ENCODE results near the gene P2RX6.
"Not testable (repeated sequence)": the region's sequence is repeated elsewhere in the genome, so short reads cannot be mapped to it uniquely, and the experiment has no call there.

Gene P2RX6

DNA sequence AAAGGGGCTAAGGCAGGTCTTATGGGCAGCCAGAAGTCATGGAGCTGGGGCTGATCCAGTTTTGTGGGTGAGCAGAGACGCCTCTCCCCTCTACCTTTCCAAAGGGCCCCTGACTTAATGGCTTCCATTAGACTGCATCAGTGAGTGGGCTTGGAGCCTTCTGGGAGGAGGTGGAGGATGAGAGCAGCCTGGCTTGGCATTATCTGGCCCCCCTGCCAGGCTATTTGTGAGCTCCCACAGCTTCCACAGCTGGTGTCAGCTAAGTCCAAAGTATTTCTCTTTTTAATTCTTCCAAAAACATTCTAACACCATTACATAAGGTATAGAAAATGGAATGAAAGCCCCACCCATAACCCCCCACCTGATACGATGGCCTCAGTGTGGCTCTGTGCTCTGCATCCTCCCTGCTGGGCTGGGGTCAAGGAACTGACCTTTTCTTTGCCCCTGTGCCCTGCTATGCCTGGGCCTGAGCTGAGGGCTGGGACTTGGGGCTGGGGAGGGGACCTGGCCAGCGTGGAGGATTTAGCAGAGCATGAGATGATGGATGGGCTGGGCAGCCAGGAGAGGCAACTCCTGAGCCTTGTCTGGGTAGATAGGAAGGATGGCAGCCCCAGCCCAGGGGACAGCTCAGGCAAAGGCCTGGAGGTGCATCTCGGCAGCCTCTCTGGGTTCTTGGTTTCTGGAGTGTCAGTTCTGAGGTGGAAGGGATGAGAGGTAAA is 43.9 kb upstream of the P2RX6 start:
- TF ChIP-seq, protein P1, sequence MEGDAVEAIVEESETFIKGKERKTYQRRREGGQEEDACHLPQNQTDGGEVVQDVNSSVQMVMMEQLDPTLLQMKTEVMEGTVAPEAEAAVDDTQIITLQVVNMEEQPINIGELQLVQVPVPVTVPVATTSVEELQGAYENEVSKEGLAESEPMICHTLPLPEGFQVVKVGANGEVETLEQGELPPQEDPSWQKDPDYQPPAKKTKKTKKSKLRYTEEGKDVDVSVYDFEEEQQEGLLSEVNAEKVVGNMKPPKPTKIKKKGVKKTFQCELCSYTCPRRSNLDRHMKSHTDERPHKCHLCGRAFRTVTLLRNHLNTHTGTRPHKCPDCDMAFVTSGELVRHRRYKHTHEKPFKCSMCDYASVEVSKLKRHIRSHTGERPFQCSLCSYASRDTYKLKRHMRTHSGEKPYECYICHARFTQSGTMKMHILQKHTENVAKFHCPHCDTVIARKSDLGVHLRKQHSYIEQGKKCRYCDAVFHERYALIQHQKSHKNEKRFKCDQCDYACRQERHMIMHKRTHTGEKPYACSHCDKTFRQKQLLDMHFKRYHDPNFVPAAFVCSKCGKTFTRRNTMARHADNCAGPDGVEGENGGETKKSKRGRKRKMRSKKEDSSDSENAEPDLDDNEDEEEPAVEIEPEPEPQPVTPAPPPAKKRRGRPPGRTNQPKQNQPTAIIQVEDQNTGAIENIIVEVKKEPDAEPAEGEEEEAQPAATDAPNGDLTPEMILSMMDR (IDR thresholded peaks at IDR 0.05; ENCODE audit: low read depth, low read length, missing control alignments), result no peak
- no peak for DNase-seq (ENCODE audit: extremely low read depth, low read depth)
- H3K4me3 ChIP-seq (replicated peaks; ENCODE audit: low read depth, low read length), result no peak overlapping the region

DNA sequence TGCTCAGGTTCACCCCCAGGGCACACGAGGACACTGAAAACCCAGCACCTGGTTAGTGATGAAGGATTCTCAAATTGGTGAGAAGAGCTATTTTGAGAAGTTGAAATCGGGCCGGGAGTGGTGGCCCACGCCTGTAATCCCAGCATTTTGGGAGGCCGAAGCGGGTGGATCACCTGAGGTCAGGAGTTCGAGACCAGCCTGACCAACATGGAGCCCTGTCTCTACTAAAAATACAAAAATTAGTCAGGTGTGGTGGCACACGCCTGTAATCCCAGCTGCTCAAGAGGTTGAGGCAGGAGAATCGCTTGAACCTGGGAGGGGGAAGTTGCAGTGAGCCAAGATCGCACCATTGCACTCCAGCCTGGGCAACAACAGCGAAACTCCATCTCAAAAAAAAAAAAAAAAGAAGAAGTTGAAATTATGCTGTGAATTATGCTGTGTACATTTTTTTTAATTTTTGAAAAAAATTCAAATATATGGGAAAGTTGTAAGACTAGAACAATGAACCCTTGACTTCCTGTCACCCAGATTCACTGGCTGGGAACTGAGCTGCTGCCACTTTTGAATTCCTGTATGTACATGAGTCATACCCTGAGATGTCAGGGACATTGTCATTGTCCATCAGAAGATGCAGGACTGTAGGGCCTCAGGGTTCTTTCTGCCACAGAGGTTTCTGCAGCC is 42.8 kb upstream of the P2RX6 start:
- H3K4me3 ChIP-seq (replicated peaks; ENCODE audit: low read depth, low read length); DNase-seq (ENCODE audit: extremely low read depth, low read depth): not testable (repeated sequence)

DNA sequence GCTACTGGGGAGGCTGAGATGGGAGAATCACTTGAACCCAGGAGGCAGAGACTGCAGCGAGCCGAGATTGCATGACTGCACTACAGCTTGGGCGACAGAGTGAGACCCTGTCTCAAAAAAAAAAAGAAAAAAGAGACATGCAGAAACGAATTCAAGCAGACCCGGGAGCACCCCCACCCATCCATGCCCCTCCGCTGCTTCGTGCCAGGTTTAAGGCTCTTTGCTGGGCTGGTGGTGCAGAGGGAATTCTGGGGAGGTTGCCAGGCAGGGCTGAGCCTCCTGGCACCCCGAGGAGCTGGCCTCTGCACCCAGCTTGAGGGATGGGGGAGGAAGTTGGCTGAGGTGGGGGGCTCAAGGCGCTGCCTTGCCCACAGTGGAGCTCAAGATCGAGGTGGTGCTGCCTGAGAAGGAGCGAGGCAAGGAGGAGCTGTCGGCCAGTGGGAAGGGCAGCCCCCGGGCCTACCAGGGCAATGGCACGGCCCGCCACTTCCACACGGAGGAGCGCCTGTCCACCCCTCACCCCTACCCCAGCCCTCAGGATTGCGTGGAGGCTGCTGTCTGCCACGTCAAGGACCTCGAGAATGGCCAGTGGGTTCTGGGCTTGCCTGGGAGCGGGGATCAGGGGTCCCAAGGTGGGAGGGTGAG is 41.9 kb upstream of the P2RX6 start:
- DNase-seq (ENCODE audit: extremely low read depth, low read depth), result no peak
- TF ChIP-seq, protein P1 (IDR thresholded peaks at IDR 0.05; ENCODE audit: low read depth, low read length, missing control alignments), result no peak
- no peak overlapping the region for H3K4me3 ChIP-seq (replicated peaks; ENCODE audit: low read depth, low read length)

DNA sequence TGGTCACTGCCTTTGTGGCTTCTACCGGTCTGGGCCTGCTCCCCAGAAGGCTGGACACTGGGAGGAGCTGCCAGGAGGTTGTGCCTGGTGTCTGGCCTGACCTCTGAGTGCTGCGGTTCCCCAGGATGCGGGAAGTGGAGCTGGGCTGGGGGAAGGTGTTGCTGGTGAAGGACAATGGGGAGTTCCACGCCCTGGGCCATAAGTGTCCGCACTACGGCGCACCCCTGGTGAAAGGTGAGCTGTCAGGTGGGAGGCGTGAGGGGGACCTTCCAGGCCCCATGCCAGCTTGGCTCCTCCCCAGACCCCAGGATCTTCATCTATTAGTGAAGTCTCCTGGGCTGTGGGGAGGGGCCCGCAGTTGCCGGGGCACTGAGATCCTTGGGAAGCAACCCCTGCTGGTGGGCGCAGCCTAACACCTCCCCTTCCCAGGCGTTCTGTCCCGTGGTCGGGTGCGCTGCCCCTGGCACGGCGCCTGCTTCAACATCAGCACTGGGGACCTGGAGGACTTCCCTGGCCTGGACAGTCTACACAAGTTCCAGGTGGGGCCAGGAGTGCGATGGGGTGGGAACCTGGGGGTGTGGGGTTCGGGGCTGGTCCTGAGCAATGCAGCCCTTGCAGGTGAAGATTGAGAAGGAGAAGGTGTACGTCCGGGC is 41.2 kb upstream of the P2RX6 start:
- no peak for DNase-seq (ENCODE audit: extremely low read depth, low read depth)
- no peak overlapping the region for H3K4me3 ChIP-seq (replicated peaks; ENCODE audit: low read depth, low read length)
- TF ChIP-seq, protein P1 (IDR thresholded peaks at IDR 0.05; ENCODE audit: low read depth, low read length, missing control alignments), result no peak

DNA sequence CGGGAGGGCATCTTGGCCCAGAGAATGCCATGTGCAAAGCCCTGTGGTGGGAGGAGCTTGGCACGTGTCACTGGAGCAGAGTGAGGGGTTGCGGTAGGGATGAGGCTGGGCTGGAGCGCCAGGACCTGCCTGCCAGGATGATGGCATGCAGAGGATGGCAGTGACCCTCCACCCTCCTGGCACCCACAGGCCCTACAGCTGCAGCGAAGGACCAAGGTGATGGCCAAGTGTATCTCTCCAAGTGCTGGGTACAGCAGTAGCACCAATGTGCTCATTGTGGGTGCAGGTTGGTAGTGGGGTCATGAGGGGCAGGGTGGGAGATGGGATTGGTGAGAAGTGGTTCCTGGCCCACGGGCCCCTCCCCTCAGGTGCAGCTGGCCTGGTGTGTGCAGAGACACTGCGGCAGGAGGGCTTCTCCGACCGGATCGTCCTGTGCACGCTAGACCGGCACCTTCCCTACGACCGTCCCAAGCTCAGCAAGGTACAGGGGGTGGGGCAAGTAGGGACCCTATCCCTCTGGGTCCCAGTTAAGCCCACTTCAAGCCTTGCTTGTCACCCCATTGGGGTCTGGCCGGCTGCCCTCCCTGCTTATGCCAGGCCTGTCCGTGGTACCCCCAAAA is 40.5 kb upstream of the P2RX6 start:
- no peak for DNase-seq (ENCODE audit: extremely low read depth, low read depth)
- no peak overlapping the region for H3K4me3 ChIP-seq (replicated peaks; ENCODE audit: low read depth, low read length)
- TF ChIP-seq, protein P1 (IDR thresholded peaks at IDR 0.05; ENCODE audit: low read depth, low read length, missing control alignments), result no peak

DNA sequence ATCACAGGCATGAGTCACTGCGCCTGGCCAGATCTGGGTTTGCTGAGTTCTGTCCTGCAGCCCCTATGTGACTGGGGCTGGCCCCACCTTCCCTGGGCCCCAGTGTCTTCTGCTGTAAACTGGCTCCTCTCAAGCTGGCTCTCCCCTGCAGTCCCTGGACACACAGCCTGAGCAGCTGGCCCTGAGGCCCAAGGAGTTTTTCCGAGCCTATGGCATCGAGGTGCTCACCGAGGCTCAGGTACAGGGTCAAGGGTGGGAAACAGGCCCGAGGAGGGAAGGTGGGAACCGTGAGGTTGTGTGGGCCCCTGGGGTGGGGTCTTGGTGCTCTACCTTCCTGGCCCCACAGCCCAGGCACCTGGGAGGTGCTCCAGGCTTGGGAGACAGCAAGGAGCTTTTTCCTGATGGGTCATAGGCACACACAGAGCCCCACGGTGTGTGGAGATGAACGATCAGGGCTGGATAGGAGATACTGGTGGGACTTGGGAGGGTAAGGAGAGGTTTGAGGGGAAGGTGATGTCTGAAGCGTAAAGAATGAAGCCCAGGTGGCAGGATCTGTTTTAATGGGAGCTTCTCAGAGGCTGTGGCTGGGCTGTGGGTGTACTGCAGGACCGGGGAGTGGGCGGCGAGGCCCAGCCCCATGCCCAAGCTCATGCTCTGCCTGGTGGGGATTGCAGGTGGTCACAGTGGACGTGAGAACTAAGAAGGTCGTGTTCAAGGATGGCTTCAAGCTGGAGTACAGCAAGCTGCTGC is 39.2 kb upstream of the P2RX6 start:
- H3K4me3 ChIP-seq (replicated peaks; ENCODE audit: low read depth, low read length), result no peak overlapping the region
- TF ChIP-seq, protein P1 (IDR thresholded peaks at IDR 0.05; ENCODE audit: low read depth, low read length, missing control alignments), result no peak
- DNase-seq (ENCODE audit: extremely low read depth, low read depth), result no peak
